NCI-H2171 treated with DMSO at 0.1 percent for 48 hours (cell line): ENCODE results near the gene TPST2.
A peak's percentile ranks its signal among the peaks of the same experiment; 100 is the strongest.

Source experiments
- DNase-seq: peaks from one replicate; lab custom pipeline; 2025; lab: John Stamatoyannopoulos, UW

Gene TPST2

DNA sequence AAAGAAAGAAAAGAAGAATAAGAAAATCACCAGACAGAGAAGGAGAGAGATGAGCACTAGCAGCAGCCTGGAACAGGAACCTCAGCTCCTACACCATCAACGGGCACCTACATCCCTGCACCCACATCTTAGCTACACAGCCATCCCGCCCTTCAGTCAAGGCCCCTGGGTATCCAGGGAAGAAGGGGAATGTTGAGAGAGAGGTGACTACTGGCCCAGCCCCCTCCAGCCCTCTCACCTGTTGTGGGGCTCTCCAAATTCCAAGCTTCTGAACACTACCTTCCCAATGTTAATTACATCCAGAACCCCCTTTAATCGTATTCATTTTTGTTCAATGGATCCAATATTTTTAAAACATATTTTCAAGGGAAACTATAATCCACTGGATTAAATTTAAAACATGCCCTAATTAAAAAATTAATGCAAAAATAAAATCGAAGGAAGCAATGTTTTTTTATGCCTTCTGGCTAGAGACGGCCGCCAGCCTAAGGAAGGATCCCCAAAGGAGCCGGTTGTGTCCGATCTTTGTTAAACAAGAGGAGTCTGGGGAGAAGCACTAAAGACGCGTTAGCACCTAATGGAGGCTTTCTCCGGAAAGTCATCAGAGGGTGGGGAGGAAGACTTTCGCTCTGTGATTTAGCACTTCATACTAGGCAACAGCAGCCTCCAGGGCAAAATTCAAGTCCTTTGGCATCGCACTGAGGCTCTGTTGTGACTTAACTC lies 9.5 kb downstream of the TPST2 start:
- DNase-seq, result no peak

DNA sequence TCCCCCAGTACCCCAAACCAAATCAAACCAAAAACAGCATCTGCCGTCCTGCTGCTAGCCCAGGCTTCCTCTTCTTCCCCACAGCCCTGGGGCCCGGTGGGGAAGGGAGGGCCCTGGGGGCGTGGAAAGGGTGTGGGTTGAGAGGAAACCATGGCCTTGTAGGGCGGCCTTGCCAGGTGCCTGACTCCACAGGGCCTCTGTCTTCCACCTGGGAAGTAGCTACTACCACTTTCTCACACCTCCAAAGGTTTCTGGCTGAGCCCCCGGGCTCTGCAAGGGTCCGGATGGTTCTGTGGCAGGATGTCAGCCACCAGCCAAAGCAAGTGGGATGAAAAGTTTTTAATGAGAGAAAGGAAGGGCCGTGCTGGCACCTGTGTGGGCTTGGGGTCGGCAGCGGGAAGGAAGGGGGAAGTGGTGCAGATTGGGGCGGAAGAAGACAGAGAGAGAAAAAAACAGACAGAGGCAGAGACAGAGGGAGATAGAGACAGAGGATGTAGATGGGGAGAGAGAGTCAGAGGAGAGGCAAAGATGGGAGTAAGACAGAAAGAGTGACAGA lies 10.5 kb downstream of the TPST2 start:
- DNase-seq, result no peak

DNA sequence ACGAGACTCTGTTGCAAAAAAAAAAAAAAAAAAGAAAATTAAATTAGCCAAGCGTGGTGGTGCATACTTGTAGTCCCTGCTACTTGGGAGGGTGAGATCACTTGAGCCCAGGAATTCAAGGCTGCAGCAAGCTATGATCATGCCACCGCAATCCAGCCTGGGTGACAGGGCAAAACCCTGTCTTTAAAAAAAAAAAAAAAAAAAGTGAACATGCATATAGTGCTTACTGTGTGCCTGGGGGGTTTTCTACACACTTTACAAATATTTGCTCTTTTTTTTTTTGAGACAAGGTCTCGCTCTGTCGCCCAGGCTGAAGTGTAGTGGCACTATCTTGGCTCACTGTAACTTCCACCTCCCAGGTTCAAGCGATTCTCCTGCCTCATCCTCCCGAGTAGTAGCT lies 12.9 kb downstream of the TPST2 start:
- DNase-seq, result no peak

DNA sequence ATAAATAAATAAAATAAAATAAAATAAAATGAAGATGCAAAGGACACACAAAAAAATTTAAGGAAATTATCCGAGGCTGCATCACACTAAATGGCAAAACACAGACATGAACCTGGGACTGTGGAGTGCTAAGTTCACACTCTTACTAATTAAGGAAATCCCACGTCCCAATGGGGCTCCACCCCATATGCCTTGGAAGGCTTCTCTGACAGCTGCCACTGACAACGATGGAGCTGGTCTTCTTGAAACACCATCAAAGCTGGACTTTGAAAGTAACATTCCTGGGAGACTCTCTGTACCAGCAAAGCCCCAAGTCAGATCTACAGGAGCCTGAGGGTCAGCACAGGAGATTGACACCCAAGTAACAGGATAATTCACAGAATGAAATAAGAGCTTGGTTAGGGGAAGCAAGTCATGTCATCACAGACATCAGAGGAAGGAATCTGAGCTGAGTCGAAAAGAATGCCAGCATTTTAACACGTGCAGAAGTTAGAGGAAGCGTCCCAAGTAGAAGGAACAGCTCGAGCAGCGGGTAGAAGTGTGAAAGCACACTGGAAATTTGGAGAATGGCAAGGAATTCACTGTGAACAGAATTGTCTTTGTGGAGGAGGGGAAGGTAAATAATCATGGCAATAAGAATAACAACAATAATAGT lies 13.8 kb downstream of the TPST2 start:
- DNase-seq, result no peak

DNA sequence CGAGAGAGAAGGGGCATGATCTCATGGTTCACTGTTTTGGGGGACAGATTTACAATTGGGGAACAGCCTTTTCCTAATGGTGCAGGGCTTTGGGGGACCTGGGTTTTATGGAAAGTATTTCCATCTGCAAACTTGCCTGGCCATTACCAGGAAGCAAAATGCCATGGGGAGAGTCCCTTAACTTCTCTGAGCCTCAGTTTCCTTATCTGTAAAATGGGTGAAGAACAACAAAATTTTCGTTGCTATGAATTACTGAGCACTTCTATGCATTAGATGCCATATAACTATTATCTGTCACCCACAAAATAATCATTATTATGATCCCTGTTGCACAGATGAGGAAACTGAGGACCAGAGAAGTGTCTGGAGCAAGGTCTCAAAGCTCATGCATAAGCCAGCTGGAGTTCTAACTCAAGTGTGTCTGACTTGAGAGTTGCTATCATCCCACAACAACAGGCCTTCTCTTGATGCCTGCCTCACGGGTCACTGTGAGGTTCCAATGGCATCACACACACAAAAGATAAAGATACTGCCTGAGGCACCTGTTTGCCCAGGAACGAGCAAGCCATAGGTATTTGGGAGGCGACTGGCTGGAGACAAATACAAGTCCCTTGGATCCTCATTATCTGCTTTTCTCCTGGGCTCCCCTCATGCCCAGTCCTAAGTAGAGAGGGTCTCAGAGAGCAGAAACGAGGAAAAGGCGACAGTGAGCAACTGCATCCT lies 15.8 kb downstream of the TPST2 start:
- DNase-seq, result no peak

DNA sequence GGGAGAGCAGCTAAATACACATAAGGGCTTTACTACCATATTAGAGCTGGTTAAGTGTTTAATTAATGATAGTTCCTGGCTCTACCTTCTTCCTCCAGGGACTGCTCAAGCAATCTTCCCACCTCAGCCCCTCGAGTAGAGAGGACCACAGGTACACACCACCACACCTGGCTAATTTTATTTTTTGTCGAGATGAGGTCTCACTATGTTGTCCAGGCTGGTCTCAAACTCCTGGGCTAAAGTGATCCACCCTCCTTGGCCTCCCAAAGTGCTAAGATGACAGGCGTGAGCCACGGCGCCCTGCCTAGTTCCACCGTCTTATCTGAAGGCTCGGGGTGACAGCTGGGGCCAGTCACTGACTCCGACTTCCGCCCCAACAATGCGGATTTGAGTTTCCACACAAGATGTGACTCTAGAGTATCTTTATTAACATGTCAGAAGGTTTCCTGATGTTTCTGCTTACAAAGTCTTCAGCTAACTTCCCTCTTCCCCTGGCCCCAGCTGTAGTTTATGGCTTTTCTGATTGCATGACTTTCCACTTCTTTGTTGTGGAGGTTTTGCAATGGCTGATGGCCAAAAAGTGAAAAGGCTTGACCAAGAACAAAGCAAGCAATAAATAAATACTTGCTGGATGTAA lies 16.8 kb downstream of the TPST2 start:
- no peak for DNase-seq

DNA sequence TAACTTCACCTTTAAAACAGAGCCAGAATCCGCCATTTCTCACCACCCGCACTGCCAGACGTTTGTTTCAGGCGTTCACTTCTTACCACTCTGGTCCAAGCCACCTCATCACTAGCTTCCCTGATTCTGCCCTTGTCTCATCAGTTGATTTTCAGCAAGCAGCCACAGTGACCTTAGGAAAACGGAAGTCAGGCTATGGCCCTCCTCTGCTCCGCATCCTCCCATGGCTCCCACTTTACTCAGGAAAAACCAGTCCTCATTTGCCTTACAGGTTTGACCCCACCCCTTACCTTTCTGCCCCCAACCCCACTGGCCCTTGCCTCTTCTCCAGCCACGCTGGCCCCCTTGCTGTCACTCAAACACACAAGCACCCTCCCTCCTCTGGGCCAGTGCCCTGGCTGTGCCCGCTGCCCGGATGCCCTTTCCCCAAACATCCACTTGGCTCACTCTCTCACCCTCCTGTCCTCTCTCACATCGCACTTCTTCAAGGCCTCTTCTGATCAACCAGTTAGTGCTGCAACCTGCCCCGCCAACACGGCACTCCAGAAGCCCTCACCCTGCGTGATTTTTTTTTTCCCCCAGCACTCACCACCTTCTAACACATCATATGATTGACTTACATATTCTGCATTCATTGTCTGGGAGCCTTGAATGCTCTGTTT lies 18.9 kb downstream of the TPST2 start:
- no peak for DNase-seq

DNA sequence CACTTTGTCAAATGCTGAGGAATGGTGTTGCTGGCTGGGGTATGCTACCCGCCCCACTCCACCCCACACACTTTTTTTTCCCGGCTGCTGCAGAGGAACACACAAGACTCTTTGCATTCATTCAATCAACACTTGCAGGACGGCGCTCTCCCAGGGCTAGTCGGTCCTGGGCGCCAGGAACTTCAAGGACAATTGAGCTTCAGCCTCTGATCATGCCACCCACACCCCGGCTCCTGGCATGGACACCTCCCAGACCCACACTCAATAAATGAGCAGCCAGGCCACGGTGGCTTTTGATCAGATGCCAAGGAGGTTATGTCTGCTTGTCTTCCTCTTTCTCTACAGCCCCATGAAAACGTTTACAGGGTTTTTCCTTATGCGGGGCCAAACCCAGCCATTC lies 19.8 kb downstream of the TPST2 start:
- no peak for DNase-seq

DNA sequence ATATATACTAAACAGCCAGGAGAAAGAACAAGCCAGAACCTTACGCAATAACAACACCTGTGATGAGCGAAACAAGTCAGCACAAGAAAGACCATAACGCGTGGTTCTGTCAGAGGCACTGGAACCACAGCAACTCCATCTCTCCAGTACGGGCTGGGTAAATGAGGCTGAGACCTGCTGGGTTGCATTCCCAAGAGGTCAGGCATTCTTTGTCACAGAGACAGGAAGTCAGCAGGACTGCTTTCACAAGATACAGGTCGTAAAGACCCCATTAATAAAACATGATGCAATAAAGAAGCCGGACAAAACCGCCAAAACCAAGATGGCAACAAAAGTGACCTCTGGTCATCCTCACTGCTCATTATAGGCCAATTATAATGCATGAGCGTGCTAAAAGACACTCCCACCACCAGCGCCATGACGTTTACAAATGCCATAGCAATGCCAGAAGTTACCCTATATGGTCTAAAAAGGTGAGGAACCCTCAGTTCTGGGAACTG lies 21.7 kb downstream of the TPST2 start:
- peak; percentile 10 for DNase-seq

DNA sequence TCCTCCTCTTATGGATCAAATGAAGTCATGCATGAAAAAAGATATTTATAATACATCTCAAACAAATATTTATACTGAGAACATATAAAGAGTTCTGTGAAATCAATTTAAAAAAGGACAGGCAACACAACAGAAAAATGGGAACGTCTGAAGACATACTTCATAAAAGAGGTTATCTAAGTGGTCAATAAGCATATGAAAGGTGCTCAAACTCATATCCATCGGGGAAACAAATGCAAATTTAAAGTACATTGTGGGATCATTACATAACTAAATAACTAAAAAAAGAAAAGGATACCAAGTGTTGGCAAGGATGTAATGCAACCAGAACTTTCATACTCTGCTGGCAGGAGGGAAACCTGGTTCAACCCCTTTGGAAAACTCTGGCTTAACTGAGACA lies 22.3 kb downstream of the TPST2 start:
- no peak for DNase-seq

DNA sequence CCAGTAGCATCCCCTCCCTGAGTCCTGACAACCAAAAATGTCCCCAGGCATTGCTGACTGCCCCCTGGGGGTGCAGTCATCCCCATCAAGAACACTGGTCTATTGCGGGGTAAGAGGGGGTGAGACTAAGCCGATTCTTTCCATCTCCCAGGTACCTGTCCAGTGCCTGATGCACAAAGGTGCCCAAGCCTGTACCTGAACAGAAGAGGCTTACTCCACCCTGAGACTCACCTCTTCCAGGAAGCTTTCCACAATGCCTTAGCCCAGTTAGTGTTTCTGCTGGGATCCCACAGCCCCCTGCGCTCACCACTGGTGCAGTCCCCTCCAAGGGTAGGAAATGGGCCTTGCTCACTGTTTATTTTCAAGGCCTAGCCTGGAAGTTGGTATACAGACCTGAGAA lies 22.9 kb downstream of the TPST2 start:
- no peak for DNase-seq

DNA sequence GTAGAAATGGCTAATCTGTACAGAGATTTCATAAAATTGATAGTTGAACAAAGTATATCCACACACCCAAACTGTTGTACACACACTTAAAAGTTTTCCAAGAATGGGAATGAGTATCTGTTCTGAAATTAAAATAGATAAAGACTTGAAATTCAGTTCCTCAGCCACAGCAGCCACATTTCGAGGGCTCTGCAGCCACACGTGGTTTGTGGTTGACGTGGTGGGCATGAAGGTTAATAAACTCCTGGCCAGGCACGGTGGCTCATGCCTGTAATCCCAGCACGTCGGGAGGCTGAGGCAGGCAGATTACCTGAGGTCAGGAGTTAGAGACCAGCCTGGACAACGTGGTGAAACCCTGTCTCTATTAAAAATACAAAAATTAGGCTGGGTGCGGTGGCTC lies 24.0 kb downstream of the TPST2 start:
- DNase-seq, result no peak

DNA sequence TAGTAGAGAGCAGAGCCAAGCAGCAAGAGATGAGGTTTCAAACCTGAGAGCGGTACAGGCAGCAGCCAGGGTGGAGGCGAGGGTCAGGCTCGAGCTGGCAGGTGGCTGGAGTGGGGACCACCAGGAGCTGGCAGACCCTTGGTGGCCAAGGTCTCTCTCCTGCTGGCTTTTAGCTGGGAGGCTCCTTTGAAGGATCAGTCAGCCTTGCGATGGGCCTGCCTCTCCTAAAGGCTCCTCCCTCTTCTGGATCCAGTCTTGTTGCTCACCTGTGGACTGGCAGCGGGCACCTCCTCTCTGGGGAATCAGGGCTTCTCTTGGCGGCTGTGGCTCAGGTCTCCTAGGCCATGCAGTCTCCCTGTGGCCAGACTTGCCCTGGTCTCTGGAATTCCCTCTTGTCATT lies 24.8 kb downstream of the TPST2 start:
- DNase-seq, result no peak

DNA sequence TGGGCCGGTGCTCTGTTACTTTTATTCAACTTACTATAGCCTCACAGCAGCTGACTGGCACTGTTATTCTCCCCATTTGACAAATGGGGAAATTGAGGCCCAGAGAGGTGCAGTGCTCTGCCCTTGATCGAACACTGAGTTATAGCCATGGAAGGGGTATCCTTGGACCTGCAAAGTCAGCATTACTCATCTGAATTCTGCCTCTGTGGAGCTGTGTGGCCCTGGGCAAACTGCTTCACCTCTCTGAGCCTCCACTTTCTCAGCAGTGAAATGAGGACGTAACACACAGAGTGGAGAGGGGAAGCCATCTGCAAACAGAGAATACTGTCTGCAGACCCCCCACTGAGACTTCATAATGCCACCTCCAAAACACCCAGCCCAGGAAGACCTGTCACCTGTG lies 25.3 kb downstream of the TPST2 start:
- no peak for DNase-seq

DNA sequence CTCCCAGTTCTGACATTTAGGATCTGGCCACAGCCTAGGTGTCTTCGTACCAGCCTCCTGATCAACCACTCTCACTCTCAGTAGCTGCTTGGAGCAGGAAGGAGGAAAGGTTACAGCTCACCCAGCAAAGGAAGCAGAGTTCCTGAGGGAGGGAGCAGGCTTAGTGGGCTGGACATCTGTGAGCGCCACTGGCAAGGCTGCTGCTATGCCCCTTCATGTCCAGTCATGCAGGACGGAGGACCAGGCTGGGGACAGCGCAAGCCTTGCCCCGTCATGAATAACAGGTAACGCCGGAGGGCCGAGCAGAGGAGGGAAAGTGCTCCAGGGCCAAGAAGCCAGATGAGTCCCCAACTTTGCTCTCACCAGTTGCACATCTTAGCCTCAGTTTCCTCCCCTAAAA lies 25.8 kb downstream of the TPST2 start:
- no peak for DNase-seq

DNA sequence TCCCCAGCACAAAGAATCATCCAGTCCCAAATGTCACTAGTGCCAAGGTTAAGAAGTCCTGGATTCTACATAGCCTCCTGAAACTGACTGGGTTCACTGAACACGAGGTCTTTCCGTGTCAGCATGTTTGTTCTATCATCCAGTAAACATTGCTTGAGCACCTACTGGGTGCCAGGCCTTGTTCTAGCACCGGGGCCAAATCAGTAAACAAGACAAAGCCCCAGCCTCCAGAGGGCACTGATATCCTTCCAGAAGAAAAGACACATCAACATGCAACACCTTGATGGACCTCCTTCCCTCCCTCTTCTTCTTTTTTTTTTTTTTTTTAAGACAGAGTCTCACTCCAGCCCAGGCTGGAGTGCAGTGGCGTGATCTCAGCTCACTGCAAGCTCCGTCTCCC lies 26.9 kb downstream of the TPST2 start:
- no peak for DNase-seq

DNA sequence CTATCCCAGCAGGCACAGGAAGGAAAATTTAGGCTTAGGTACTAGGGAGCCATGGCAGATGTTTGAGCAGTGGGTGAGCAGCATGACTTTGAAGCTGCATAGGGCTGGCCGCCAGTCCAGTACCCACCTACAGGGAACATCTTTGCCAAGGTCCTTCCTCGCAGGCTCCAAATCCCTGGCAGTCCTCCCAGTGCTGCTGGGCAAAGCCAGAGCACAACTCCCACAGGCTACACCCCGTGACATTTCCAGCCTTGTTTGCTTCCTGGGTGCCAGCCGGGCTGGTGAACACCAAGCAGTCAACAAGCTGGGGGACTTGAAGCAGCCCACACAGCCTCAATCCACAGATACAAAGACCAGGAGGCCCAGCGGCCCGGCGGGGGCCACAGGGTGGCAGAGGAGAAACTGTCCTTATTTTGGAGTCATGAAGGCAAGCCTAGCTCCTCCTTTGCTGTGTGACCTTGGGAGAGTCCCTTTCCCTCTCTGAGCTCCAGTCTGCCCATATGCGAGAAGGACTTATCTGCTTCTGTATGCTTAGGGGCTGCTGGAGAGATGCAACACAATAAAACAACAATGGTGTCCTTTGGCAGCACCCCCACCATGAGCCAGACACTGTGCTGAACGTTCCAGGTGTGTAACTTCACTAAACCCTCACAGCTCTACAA lies 28.0 kb downstream of the TPST2 start:
- no peak for DNase-seq

DNA sequence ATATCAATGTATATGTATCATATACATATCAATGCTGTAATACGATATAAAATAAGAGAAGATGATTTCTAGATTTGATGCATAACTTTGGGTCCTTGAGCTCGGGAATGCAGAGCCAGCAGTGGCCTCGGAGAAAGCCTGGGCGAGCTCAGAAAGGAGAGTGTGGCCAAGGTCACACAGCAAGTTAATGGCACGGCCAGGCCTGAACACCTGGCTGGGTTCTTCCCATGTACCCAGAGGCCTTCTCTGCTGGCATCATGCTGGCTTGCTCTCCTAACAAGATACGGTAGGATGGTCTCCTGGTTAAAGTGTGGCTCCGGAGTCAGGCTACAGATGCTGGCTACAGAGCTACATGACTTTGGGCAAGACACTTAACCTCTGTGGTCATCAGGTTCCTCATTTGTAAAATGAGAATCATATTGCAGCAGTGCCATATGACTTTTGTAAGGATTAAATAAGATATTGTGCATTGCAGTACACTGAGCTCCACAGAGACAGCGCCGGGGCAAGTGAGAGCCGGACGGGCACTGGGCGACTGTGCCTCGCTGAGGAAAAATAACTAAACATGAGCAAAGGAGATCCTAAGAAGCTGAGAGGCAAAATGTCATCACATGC lies 29.9 kb downstream of the TPST2 start:
- no peak for DNase-seq

DNA sequence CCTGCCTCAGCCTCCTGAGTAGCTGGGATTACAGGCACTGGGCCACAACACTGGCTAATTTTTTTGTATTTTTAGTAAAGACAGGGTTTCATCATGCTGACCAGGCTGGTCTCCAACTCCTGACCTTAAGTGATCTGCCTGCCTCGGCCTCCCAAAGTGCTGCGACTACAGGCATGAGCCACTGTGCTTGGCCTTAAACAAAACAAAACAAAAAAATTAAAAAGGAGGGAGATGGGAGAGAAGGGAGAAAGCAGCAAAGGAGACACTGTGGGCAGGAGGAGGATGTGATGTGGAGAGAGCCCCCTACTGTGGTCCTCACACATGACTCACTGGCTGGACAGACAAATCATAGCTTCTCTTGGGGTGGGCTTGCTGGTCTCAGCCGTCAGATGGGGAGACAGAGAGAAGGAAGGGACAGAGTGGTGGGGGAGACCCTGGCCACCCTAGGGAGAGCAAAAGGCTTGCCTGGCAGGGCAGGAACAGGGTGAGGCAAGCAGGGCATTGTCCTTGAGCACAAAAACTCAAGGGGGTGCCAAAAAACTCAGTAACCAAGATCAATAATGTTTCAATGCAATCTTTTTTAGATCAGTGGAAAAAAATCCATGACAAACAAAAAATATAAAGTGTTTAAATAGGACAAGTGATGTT lies 31.6 kb downstream of the TPST2 start:
- no peak for DNase-seq

DNA sequence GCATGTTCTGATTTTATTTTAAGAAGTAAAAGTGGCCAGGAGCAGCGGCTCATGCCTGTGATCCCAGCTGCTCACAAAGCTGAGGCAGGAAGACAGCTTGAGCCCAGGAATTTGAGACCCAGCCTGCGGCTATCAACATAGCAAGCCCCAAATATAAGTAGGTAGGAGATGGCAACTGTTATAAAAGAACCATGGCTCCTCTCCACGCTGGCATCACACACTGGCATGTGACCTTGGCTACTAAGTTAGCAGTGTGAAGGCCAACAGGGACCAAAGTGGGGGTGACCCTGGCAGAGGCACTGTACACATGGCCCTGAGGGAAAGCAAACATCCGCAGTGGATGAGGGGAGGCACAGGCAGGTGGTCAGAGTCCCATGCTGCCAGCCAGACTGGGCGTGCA lies 33.0 kb downstream of the TPST2 start:
- DNase-seq, result no peak
